ENCODE results near the gene KRTAP5-3.
"Not testable (repeated sequence)": the region's sequence is repeated elsewhere in the genome, so short reads cannot be mapped to it uniquely, and the experiment has no call there.

The KRTAP5-3 gene

DNA sequence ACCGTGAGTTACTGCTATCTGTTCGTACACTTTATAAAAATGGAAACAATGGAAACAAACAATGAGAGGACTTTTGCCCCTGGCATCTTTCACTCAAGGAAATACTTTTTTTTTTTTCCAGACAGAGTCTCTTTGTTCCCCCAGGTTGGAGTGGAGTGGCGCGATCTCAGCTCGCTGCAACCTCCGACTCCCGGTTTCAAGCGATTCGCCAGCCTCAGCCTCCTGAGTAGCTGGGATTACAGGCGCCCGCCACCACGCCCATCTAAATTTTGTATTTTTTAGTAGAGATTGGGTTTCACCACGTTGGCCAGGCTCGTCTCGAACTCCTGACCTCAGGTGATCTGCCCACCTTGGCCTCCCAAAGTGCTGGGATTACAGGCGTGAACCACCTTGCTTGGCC, 32.5 kb downstream of the KRTAP5-3 start:
- not testable (repeated sequence) for DNase-seq

DNA sequence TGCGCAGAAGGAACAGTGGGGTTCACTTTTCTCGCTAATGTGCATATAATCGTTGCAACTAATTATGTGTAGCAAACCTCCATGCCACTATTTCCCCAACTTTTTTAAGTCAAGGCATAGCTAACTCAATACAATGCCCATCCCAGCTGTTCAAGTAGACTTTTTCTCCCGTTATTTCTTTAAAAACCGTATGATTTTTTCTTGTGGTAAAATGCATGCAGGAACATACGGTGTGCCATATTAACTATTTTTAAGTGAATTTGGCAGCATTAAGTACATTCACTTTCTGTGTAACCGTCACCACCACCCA, 33.4 kb downstream of the KRTAP5-3 start:
- no peak for DNase-seq

DNA sequence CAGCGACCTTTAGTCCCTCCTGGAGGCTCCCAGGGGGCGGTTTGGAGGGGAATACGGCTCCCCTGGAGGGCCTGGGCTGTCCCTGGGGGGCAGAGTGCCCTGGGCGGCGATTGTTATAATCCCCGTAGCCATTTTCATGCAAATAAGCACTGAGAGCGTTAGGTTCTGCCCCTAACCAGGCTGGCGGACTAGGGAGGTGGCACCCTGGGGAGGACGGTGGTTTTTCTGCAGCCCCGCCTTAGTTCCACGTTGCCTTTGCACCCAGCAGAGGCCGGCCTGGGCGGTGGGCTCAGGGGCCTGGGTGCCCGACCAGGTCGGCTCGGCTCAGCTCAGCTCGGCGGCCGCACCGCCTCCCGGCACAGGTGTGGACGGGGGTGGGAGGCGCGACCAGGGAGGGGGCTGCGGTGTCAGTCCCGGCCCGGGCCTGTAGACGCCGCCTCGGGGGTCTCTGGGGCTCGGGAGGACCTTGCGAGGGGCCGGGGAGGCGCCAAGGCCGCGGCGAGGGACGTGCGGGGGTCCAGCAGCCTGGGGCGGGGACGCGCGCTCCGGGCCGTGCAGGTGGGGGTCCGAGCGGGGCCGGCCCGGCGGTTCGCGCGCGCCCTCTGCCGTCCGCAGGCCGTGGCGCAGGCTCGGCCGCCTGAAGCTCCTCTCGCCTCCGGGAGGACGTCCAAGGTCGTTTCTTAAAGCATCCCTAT, 33.9 kb downstream of the KRTAP5-3 start:
- DNase-seq = peak; percentile 55

DNA sequence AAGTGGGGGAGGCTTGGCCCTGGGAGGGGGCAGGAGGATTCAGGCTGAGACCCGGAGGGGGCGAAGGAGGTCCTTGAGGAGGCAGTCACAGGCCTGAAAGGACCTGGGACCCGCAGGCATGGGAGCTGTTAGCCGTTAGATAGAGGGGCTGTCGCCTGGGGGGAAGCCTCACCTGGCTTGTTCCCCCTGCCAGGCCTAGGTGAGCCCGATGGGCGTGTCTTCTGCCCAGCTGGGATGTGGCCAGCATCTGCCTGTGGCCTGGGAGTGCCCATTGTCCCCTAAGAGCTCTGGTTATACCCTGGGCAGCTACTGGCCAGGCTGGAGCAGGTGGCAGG, 34.4 kb downstream of the KRTAP5-3 start:
- DNase-seq = no peak

DNA sequence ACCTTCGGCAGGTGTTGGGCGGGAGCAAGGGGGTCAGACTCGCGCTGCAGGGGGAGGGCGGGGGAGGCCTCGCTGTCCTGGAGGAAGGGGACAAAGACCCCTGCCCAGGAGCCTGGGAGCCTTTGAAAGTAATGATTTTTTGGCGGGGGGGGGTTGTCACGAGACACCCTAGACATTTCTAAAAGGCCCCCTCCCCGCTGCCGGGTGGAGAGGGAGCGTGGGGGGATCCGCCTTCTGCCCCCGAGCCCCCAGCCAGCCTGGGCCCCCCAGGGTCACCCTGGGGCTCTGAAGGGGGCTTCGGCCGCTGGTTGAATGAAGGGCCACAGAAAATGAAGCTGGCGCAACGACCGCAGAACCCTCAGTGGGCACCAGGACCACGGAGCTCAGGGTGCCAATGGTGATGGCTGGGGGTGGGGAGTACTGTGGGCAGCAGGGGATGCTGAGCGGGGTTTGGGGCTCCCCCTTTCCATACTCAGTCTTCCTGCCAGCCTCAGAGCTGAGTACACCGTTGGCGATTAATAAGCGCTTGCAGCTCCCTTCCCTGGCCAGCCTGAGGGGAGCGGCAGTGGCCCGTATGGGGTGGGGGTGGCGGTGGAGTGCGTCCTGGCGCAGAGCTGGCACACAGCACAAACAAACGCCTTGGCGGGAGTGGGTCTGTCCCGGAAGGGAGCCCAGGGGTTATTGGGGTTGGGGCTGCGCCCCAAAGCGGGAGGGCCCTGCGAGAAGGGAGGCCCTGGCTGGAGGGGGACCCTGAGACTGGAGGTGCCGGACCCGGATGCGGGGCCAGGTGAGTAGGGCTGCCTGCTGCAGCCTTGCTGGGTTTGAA, 35.0 kb downstream of the KRTAP5-3 start:
- DNase-seq = peak; percentile 27

DNA sequence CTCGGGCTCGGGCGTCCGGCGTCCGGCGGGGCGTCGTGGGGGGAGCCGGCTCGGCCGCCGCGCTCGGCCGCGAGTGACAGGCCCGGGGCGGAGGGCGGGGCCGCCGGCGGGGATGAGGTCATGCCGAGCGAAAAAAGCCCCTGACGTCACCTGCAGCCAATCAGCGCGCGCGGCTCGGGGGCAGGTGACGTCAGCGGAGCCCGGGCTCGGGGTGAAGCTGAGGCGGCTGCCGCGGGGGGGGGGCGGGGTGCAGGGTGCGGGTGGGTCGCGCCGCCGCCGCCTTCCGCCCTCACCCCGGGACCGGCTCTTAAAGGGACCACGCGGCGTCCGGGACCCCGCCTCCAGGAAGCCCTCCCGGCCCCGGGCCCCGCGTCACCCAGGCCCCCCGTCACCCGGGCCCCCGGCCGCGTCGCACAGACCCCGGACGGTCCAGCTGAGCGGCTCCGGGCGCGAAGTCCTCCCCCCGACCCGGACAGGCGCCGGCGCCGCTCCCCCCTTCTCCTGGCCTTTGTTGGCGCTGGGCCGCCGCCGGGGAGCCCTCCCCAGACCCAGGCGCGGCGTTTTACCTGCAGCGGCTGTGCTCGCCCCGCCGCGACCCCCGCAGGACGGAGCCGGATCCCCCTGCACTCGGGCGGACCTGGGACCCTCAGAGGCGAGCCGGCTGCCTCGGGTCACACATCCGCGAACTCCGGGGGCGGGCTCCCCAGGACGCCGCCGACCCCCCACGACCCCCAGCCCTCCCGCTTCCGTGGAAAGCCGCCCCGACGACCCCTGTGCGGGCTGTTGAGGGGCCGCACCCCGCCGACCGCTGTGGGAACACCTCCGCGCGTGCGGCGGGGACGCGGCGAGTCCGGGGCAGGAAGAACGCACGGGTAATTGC, 35.8 kb downstream of the KRTAP5-3 start, which contains the start of gene DUSP8:
Gene DUSP8 (minus strand): TSS at position 75 of the 880 bp plus-strand sequence. CDS start 6,445 bp downstream, outside the sequence.
- DNase-seq = peak; percentile 94

DNA sequence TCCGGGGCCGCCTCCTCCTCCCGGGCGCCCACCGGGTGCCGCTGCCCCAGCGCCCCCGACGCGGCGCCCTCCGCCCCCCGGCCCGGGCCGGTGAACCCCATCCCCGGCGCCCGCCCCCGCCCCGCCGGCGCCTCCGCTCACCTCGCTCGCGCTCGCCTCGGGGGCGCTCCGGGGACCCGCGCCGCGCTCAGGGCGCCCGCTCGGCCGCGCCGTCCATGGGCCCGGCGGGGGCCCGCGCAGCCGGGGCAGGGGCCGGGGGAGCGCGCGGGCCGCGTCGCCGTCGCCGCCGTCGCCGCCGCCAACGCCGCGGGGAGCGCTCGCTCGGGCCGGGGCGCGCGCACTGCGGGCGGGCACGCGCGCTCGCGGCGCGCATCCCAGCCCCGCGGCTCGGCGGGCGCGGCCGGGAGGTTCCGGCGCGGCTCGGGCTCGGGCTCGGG, 36.5 kb downstream of the KRTAP5-3 start:
- DNase-seq = no peak

DNA sequence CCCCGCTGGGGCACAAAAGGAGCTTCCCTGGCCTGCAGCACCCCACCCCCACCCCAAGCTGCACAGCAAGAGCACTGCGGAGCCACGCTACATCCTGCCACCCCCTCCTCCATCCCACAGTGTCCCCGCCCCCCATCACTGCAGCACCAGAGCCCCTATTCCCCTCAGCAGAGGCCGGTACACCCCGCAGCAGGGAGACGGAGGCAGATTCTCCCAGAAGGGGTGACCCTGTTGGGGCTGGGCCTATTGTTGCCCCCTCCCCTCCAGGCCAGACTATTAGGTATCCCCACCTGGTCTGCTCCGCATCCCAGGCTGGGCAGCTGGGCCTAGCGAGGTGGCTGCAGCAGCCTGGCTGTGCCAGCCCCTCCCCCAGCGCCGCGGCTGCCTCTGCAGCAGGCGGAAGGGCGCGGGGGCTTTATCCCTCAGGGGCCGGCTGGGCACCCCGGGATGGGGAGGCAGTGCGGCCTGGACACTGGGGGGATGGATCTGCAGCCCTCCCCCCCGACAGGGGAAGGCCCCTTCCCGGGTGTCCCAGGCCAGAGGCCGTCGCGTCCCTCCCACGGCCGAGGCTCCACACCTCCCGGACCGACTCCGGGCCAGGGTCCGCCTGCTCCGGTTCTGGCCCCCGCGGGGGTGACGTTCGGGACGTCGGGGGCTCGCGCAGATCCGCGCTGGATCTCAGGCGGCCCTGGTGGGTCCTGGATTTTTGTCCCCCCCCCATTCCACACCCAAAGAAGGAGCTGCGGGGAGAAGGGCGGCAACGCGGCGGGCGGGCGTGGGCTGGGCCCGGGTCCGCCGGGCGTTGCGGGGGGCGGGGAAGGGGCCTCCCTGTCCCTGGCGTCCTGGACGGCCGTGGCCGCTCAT, 37.1 kb downstream of the KRTAP5-3 start:
- peak; percentile 28 for DNase-seq

DNA sequence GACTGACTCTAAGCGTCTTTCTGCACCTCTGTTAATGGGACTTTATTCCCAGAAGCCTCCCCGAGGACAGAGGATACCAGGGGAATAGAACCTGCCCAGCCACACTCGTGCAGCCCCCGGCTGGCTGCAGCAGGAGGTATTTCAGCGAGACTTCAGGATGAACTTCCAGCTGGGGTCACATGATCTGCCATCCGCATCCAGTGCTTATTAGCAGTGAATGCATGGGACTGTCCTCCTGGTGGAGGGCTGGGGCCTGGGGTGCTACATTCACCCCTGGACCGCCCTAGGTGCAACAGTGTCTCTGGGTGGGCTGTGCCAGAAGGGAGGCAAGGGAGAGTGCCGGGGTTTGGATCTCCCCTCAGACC, 37.8 kb downstream of the KRTAP5-3 start:
- no peak for DNase-seq

DNA sequence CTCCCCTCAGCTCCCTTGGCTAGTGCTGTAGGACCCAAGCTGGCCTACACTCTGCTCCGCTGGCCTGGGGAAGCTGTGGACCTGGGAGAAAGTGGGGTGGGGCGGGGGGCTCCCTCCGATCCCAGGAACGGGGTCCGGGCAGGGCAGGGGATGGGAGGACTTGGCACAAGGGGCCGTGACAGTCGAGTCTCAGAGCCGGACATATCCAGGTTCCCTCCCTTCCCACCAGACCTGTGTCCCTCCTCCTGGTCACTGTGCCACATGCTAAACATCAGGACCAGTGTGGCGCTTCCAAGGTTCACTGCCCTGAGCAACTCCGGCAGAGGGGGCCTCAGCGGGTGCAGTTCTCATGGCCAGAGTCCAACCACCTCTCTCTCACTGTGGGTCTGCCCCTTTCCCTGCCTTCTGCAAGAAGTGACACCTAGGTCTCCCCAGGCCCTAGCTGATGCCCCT, 38.2 kb downstream of the KRTAP5-3 start:
- no peak for DNase-seq

DNA sequence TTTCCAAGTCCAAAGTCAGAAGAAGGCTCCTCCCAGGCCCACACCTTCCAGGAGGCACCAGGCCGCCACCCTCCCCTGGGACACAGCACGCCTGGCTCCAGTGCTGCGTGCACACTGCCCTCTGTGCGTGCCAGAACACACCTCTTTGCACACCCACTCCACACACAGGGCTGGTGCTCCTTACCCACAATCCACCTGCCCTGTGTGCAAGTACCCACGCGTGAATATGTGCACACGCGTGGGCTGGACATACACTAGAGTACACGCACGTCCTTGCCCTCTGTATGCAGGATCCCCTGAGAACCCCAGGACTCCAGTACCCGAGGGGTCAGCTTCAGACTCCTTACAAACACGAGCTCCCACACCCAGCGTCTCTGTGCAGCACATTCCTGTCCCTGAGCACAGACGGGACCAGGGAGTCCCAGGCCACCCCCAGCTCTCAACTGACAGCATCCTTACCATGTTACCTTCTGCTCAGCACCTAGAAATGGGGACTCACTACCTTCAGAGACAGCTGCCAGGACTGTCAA, 38.9 kb downstream of the KRTAP5-3 start:
- no peak for DNase-seq

DNA sequence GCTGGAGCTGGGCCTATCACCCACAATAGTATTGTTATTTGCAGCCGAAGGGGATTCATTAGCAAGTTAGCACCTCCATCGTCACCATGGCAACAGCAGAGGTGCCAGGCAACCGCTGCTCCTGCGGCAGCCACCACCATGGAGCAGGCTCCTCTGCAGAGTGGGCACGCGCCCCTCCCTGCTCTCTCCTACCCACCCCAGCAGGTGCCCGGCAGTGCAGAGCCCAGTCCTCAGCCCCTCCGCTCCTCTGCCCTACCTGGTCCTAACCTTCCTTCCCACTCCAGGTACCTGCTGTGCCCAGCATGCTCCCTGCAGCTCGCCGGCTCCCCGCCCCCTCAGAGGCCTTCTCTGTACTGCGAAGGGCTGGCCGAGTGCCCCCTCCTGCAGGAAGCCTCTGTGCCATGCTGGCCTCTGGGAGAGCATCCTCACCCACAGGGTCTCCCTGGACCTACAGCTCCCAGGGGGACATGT, 39.8 kb downstream of the KRTAP5-3 start:
- DNase-seq = no peak

DNA sequence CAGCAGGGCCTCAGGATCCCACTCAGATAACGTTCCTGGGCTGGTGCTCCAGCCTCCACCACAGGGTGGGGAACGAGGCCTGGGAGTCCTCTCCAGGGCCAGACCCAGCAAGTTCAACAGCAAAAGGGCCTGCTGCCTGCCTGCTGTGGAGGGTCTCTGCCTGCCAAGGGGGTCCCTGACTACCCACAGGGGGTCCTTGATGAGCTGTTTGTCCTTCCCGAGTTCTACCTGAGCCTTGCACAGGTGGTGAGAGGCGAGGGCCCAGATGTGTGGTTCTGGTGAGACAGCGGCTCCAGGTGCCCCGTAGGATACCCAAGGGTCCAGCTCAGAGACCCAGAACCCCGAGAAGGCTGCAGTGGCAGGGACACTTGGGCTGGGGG, 40.6 kb downstream of the KRTAP5-3 start:
- DNase-seq = no peak

DNA sequence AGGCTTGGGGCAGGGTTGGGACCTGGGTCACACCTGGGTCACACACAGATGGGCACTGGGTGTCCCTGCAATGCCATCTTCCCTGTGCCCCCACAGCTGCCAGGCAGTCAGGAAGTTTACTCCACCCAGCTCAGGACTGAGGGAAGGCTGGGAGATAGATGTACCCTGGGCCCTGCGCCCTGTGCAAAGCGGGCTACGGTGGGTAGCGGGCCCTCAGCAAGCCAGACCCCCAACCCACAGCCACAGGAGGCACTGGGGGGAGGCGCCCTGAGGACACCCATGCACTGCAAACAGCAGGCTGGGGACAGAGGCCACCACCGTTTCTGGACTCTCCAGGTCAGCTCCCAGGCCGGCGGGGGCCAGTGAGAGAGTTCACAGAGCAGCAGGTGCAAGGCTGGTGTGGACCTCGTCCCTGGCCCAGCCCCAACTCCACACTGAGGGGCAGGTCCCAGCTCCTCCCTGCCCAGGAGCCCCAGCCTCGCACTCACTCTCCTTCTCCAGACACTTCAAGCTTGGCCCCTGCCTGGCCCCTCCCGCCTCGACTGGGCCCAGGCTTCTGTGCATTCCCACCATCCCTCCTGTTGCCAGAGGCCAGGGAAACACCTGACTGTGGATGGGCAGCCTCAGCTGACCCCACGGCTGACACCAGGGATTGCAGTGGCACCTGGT, 41.1 kb downstream of the KRTAP5-3 start:
- no peak for DNase-seq

DNA sequence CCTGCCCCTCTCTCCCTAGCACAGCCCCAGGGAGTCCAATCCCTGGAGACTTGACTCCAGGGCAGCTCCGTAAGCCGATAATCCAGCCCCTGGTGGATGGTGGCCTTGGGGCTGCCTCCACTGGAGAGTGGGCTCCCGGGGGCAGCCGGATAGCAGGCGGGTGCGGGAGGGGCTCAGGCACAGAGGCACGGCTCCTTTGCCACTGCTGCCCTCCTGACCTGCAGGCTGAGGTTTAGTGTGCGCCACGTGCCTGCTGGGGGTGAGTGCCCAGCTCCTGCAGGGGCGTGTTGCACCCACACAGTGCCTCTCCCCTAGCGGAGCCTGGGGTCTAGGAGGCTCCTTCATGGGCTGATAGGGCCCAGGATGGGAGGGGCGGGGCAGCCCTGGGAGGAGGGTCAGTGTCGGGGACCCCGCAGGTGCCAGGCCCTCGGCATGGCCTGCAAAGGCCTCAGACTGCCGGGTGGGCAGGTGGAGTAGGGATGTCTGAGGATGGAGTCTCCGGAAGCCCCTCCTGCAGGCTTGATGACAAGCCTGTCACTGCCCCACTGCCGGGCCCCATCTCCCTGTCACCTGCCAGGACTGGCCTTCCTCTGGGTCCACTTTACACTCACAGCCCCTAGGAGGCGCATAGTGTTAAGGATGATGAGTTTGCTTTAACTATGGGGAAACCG, 41.7 kb downstream of the KRTAP5-3 start:
- no peak for DNase-seq

DNA sequence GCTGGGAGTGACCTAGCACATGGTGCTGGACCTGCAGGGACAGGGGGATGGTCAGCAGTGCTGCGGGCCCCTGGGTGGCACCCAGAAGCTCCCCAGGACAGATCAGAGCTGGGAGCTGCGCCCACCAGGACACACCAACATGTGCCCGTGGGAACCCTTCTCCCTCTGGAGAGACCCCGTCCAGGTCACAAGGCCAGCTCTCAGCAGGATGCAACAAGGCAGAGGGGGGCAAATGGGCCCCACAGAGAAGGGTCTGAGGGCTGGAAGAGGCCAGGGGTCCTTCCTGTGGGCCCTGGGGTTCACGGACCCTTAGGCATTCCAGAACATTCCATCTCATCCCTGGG, 42.4 kb downstream of the KRTAP5-3 start:
- no peak for DNase-seq

DNA sequence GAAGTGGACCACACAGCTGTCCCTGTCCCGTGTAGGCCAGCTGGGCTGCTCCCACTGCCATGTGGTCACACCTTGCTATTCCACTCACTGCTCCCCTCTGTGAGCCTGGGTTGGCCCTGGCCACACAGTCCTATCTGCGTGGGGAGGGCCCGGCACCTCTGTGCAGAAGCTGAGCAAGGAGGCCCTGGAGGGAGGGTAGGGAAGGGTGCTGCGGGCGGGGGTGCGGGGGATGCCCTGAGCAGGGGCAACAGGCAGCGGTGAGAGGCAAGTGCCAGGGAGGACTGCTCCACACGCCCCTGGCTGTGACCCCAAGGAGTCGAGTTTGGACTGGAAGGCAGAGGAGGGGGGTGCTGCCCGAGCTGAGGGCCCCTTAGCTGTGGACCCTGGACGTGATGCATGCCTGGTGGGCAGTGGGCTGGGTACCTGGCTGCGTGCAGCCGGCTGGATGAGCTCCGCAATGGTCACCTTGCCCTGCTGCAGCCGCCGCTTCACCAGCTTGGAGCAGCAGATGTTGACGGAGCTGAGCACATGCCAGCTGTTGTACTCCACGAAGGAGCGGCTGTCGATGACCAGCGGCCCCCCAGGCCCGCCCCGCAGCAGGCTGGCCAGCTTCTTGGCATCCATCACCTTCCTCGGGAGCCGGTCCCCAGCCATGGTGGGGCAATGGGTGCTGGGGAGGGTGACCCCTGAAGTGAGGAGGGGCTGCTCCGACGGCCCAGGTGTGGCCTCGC, 42.9 kb downstream of the KRTAP5-3 start:
- no peak for DNase-seq

DNA sequence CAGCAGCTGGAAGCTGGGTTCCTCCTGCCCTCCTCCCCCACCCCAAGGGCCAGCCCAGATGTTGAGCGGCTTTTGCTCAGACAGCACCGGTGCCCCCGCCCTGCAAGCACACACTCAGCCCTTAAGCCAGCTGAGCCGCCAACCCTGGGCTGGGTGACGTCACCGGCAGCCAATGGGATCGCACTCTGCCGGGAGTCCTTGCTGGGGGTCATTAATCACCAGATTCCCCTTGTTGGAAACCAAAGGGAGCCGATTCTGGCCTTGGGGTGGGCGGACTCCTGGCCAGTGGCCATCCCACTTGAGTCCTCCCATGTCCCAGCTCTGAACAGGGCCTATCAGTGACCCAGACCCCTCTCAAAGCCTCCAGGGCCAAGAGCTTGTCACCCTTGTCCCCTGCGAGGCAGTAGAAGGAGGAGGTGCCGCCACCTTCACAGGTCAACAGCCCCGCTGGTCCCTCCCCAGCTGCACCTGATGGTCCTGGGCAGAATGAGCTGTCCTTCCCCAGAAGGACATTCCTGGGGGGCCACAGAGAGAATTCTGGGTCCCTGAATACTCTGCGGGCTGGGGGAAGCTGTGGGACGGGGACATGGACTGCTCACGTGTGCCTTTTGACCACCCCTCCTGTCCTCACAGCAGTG, 43.6 kb downstream of the KRTAP5-3 start:
- no peak for DNase-seq

DNA sequence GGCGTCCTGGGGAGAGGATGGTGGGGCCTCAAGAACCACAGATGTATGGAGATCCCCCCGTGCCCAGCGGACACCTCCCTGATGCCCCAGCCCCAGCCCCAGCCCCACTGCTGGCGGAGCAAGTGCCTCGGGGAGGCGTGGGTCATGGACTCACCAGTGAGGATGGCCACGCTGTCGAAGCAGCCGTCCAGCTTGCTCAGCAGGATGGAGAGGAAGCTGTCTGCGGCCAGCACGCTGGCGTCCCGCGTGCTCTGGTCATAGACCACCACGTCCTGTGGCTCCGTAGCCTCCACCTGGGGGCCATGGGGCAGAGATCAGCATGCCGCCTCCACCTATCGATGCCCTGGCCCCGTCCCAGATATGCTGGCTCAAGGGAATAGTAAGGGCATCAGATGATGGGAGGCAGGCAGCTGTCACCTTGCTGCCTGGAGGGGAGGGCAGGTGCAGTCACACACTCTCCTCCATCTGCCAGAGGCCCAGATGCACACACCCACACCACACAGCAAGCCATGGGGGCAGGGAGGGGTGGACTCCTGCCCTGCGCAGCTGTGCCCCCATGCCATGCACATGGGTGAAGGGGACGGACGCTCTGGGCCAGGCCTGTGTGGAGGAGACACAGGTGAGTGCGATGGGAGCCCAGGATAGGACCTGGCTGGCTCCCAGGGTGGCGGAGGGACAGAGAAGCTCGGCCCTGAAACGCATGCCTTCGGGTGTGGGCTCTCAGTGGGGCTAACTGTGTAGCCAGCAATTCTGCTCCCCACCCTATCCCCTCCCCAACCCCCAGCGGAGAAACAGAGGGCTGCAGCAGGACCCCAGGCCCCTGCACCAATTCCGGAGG, 44.3 kb downstream of the KRTAP5-3 start:
- no peak for DNase-seq

Measured in stimulated activated CD4-positive, alpha-beta T cell treated with anti-CD3 and anti-CD28 coated beads, Interleukin-4, amount 100 ng/mL, for 1 hour (primary cell).